ENCODE measurements around the gene ZNF438. TPM values are rescaled to one million over a fixed set of nuclear protein-coding genes. Genes with fewer than 3 reads are reported as not detected.

Gene ZNF438
- total RNA-seq, 4 donors from 2014 or later = 7.7 to 11.2 (median 8.7) TPM

DNA sequence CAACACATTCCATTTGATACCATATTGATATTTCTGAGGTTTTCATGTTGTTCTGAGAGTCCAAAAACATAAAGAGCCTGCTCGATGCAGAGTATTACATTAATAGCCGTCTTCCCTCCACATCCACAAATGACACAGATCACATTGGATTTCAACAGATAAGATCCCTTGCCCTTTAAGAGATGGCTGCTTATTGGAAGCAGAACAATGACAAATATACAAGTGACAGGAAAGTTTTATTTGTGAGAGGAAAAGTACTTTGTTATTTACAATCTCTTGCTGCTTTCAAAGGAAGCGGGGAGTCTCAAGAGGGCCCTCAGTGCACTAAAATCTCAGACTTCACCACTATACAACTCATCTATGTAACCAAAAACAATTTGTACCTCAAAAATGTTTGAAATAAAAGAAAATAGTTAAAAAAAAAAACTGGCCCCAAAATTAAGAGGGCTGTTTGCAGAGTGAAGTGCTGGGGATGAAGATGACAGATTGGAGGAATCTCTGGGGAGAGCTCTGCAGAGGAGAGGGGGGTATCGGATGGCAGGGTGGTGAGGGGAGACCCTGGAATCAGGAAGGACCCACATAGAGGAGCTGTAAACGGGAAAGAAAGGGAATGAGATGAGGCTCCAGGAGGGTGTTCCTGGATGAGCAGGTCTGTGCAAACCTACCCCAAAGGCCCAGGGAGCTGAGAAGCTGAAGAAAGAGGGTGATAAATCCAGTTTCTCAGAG lies 42.5 kb upstream of the ZNF438 start:
- H3K4me3 ChIP-seq (ENCODE audit: low read depth, poor library complexity, severe bottlenecking) = no peak overlapping the region
- no peak for DNase-seq (ENCODE audit: low spot score in 2 of 2)
- intact Hi-C loops (cut with DNase I; ENCODE audit: low total_unique reads) = no loop called here
- WGBS, 2 donors = 78 to 82% methylated on average over 5 of the region's 5 CpGs
- TF ChIP-seq, protein P1, sequence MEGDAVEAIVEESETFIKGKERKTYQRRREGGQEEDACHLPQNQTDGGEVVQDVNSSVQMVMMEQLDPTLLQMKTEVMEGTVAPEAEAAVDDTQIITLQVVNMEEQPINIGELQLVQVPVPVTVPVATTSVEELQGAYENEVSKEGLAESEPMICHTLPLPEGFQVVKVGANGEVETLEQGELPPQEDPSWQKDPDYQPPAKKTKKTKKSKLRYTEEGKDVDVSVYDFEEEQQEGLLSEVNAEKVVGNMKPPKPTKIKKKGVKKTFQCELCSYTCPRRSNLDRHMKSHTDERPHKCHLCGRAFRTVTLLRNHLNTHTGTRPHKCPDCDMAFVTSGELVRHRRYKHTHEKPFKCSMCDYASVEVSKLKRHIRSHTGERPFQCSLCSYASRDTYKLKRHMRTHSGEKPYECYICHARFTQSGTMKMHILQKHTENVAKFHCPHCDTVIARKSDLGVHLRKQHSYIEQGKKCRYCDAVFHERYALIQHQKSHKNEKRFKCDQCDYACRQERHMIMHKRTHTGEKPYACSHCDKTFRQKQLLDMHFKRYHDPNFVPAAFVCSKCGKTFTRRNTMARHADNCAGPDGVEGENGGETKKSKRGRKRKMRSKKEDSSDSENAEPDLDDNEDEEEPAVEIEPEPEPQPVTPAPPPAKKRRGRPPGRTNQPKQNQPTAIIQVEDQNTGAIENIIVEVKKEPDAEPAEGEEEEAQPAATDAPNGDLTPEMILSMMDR (IDR thresholded peaks at IDR 0.05) = no peak
- no peak for TF ChIP-seq POLR2A (IDR thresholded peaks at IDR 0.05)

DNA sequence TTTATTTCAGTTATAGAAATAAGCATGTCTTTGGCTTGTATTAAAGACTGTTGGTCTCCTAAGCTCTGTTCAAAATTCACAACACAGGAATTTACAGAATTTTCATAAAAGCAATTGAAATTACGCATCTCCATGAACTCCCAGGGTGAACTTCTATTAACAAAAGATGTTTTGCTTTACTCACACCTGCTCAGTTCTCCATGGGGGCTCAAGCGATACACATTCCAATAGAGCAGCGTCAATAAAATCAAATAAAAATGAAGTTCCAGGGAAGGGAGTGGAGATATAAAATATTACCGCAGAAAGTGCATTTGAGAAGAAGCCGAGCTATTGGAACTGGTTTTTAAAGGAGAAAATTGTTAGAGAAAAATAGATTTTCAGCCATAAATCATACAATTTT lies 41.5 kb upstream of the ZNF438 start:
- WGBS, 2 donors = 96 to 97% methylated on average over 5 of the region's 5 CpGs
- TF ChIP-seq, protein P1 (IDR thresholded peaks at IDR 0.05) = no peak
- TF ChIP-seq POLR2A (IDR thresholded peaks at IDR 0.05) = no peak
- no peak overlapping the region for H3K4me3 ChIP-seq (ENCODE audit: low read depth, poor library complexity, severe bottlenecking)
- intact Hi-C loops (cut with DNase I; ENCODE audit: low total_unique reads) = no loop called here
- DNase-seq (ENCODE audit: low spot score in 2 of 2) = no peak

DNA sequence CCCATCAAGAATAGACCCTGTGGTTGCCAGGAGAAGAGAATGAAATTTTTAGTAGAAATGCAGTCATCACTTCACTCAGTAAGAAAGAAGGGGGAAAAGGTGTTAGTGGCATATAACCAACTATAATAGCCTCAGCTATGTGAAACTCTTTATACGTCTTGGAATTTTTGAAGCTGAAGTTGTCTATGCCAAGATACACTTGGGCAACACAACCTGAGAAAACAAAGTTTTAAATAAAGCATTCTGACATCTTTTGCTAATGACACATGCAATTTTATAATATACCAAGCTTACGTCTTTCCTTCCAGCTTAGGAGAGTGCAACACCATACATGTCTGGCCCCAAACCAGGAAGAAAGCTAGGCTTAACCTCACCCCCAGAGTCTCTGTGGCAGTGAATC lies 40.8 kb upstream of the ZNF438 start:
- 72% methylated on average over 2 of the region's 2 CpGs for WGBS, 2 donors
- TF ChIP-seq, protein P1 (IDR thresholded peaks at IDR 0.05) = no peak
- TF ChIP-seq POLR2A (IDR thresholded peaks at IDR 0.05) = no peak
- no peak for DNase-seq (ENCODE audit: low spot score in 2 of 2)
- no peak overlapping the region for H3K4me3 ChIP-seq (ENCODE audit: low read depth, poor library complexity, severe bottlenecking)
- intact Hi-C loops (cut with DNase I; ENCODE audit: low total_unique reads) = no loop called here

DNA sequence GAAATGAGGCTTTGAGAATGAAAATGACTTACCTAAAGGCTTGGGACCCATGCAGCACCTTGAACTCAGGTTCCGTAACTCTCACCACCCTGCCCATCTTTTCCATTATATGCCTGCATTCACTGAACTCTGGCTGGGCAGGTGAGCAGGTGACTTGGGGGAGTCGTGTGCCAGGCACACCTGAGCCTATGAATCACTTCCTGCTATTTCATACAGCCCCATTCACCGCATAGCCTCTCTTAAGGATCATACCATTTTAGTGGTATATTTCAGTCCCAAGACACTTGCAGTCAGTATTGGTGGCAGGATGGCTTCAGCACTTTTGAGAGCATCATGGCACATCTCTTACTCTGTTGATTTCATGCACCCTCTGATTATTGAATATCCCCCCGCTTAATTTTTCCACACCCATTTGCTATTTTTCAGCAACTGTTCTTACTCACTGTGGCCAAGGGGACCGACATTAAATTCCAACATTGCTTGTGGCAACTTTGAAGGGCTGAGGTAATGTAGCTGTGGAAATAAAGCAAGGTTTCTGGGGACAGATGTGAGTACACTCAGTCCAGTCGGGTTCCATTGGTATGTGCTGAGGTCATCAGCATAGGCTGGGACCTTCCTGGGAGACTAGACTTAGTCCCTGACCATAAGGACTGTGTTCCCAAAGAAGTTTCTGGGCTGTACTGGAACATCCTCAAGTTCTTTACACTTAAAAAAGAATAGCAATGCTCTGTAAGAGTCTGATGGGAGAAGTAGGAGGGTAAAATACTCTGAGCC lies 39.8 kb upstream of the ZNF438 start:
- no peak for DNase-seq (ENCODE audit: low spot score in 2 of 2)
- H3K4me3 ChIP-seq (ENCODE audit: low read depth, poor library complexity, severe bottlenecking) = no peak overlapping the region
- intact Hi-C loops (cut with DNase I; ENCODE audit: low total_unique reads) = no loop called here
- WGBS, 2 donors = 64 to 77% methylated on average over 6 of the region's 6 CpGs
- TF ChIP-seq, protein P1 (IDR thresholded peaks at IDR 0.05) = no peak
- TF ChIP-seq POLR2A (IDR thresholded peaks at IDR 0.05) = no peak

DNA sequence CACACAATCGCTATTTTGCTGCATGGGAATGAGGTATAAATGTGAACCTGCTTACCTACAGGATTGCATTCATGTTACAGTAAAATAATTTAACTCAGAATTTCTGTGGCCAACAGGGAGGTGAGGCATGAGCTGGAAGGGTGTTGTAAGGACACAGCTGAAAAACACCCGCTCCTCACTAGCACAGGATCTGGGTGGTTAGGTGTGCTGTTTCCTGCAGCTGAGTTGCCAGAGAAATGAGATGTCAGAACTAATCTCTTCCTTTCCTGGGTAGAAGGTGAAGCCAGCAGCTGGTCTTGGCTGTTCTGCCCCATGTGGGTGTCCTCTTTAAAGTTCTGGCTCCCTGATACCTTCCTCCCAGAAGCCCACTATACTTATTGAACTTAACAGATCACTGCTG lies 39.0 kb upstream of the ZNF438 start:
- intact Hi-C loops (cut with DNase I; ENCODE audit: low total_unique reads) = no loop called here
- DNase-seq (ENCODE audit: low spot score in 2 of 2) = no peak

More for the DNA sequence above, 39.0 kb upstream of the ZNF438 start:
- TF ChIP-seq, protein P1 (IDR thresholded peaks at IDR 0.05) = no peak
- TF ChIP-seq POLR2A (IDR thresholded peaks at IDR 0.05) = no peak
- 89 to 91% methylated on average over 2 of the region's 2 CpGs for WGBS, 2 donors
- no peak overlapping the region for H3K4me3 ChIP-seq (ENCODE audit: low read depth, poor library complexity, severe bottlenecking)

Data from lower leg skin (tissue), 4 donors.